Retina (tissue), 1 donor: ENCODE data around the gene HIVEP2.

Source experiments
- DNase-seq: peaks from one replicate; pipeline ENCODE4 v3.0.0-alpha.2; 2016

HIVEP2 gene

GRCh38 chr6:142765306-142765705 lies 179.7 kb downstream of the HIVEP2 start:
- no peak for DNase-seq

GRCh38 chr6:142764311-142764710 lies 180.7 kb downstream of the HIVEP2 start:
- DNase-seq: peak; percentile 17

GRCh38 chr6:142763205-142763604 lies 181.8 kb downstream of the HIVEP2 start:
- peak; percentile 7 for DNase-seq

GRCh38 chr6:142761756-142762155 lies 183.2 kb downstream of the HIVEP2 start:
- DNase-seq: no peak

GRCh38 chr6:142760152-142760551 lies 184.8 kb downstream of the HIVEP2 start:
- DNase-seq: no peak

GRCh38 chr6:142758629-142759025 lies 186.3 kb downstream of the HIVEP2 start:
- DNase-seq: no peak

- no peak for DNase-seq
Measured at GRCh38 chr6:142757852-142758628, 186.9 kb downstream of the HIVEP2 start.

GRCh38 chr6:142756215-142756630 lies 188.8 kb downstream of the HIVEP2 start:
- no peak for DNase-seq

- no peak for DNase-seq
Measured at GRCh38 chr6:142753196-142753595, 191.8 kb downstream of the HIVEP2 start.

- DNase-seq: no peak
Measured at GRCh38 chr6:142752348-142752747, 192.6 kb downstream of the HIVEP2 start.

GRCh38 chr6:142751452-142751851 lies 193.5 kb downstream of the HIVEP2 start:
- DNase-seq: no peak

GRCh38 chr6:142750998-142751397 lies 194.0 kb downstream of the HIVEP2 start:
- DNase-seq: no peak

- DNase-seq: no peak
Measured at GRCh38 chr6:142749556-142749955, 195.4 kb downstream of the HIVEP2 start.

- peak; percentile 30 for DNase-seq
Measured at GRCh38 chr6:142746524-142746923, 198.5 kb downstream of the HIVEP2 start.

- DNase-seq: no peak
Measured at GRCh38 chr6:142744836-142745235, 200.1 kb downstream of the HIVEP2 start.

- no peak for DNase-seq
Measured at GRCh38 chr6:142740449-142740848, 204.5 kb downstream of the HIVEP2 start.

- no peak for DNase-seq
Measured at GRCh38 chr6:142738731-142739130, 206.2 kb downstream of the HIVEP2 start.

GRCh38 chr6:142738035-142738396 lies 207.0 kb downstream of the HIVEP2 start:
- DNase-seq: no peak

GRCh38 chr6:142737368-142738034 lies 207.5 kb downstream of the HIVEP2 start:
- no peak for DNase-seq

- DNase-seq: no peak
Measured at GRCh38 chr6:142735204-142735603, 209.8 kb downstream of the HIVEP2 start.

- no peak for DNase-seq
Measured at GRCh38 chr6:142732790-142733189, 212.2 kb downstream of the HIVEP2 start.

GRCh38 chr6:142731611-142732010 lies 213.4 kb downstream of the HIVEP2 start:
- no peak for DNase-seq

GRCh38 chr6:142729618-142730017 lies 215.4 kb downstream of the HIVEP2 start:
- no peak for DNase-seq

- DNase-seq: no peak
Measured at GRCh38 chr6:142728910-142729481, 216.0 kb downstream of the HIVEP2 start.
